Stomach (tissue), 4 donors: ENCODE results near the gene NSFL1C.

ENCODE experiments used
- CTCF ChIP-seq, 7 experiments: fragments of 450-650 bp in 4 of 7; fragments of 200-600 bp in 3 of 7; sonication (generic) in 3 of 7; IDR thresholded peaks; one replicate each; pipeline ENCODE4 v1.5.1; 2016 to 2019; ENCODE audit warnings: antibody characterized with exemption in 7 of 7, control low read depth in 2 of 7, mild to moderate bottlenecking in 1 of 7
- EP300 ChIP-seq: sonication (generic); formaldehyde crosslinking; IDR thresholded peaks from one replicate; pipeline ENCODE4 v1.6.1; 2017; ENCODE audit warnings: antibody characterized with exemption
- POLR2A ChIP-seq, 4 donors: fragments of 450-650 bp; IDR thresholded peaks; one replicate each; pipeline ENCODE4 v1.6.1; 2016; ENCODE audit warnings: antibody characterized with exemption in 4 of 4, control low read depth in 2 of 4, mild to moderate bottlenecking in 1 of 4, moderate library complexity in 1 of 4
- POLR2AphosphoS5 ChIP-seq, 3 donors: sonication (generic); formaldehyde crosslinking; IDR thresholded peaks; one replicate each; pipeline ENCODE4 v1.6.1; 2016; ENCODE audit warnings: antibody characterized with exemption in 3 of 3

- TF ChIP-seq POLR2AphosphoS5 (IDR thresholded peaks at IDR 0.05) (no peak), EP300 (no peak), CTCF (IDR thresholded peaks at IDR 0.05) (no peak), POLR2A (IDR thresholded peaks at IDR 0.05) (no peak)
Observed at GRCh38 chr20:1431158-1431557, 35.5 kb downstream of the NSFL1C start.
